TTC549 (cell line): ENCODE measurements around the gene ZNF598.

Experiments
- FAIRE-seq: peaks from 2 replicates; lab custom pipeline; 2012; peaks lifted over from hg19 to GRCh38; lab: Jason Lieb, UNC

The ZNF598 gene

GRCh38 chr16:2005646-2006045 lies 4.0 kb downstream of the ZNF598 start:
- no peak for FAIRE-seq

GRCh38 chr16:2004795-2005517 lies 4.7 kb downstream of the ZNF598 start:
- no peak for FAIRE-seq

GRCh38 chr16:2003827-2004641 lies 5.6 kb downstream of the ZNF598 start:
- peak; percentile 43 for FAIRE-seq

GRCh38 chr16:2003231-2003826 lies 6.3 kb downstream of the ZNF598 start:
- no peak for FAIRE-seq

GRCh38 chr16:2002406-2003230 lies 7.0 kb downstream of the ZNF598 start:
- FAIRE-seq = no peak

GRCh38 chr16:2001456-2002355 lies 7.9 kb downstream of the ZNF598 start:
- no peak for FAIRE-seq

GRCh38 chr16:2001035-2001434 lies 8.6 kb downstream of the ZNF598 start:
- FAIRE-seq = no peak

GRCh38 chr16:1999866-2000514 lies 9.6 kb downstream of the ZNF598 start:
- no peak for FAIRE-seq

GRCh38 chr16:1998852-1999801 lies 10.5 kb downstream of the ZNF598 start:
- no peak for FAIRE-seq

GRCh38 chr16:1998360-1998835 lies 11.2 kb downstream of the ZNF598 start:
- FAIRE-seq = no peak

- FAIRE-seq = no peak
Observed at GRCh38 chr16:1997494-1998359, 11.9 kb downstream of the ZNF598 start.

- no peak for FAIRE-seq
Observed at GRCh38 chr16:1993731-1994131, 15.9 kb downstream of the ZNF598 start.

GRCh38 chr16:1992704-1993317 lies 16.8 kb downstream of the ZNF598 start:
- FAIRE-seq = no peak

GRCh38 chr16:1991948-1992703 lies 17.5 kb downstream of the ZNF598 start:
- no peak for FAIRE-seq

- no peak for FAIRE-seq
Observed at GRCh38 chr16:1991588-1991947, 18.1 kb downstream of the ZNF598 start.

GRCh38 chr16:1991135-1991551 lies 18.5 kb downstream of the ZNF598 start:
- no peak for FAIRE-seq
